ENCODE results near the gene SPACA5.

DNA sequence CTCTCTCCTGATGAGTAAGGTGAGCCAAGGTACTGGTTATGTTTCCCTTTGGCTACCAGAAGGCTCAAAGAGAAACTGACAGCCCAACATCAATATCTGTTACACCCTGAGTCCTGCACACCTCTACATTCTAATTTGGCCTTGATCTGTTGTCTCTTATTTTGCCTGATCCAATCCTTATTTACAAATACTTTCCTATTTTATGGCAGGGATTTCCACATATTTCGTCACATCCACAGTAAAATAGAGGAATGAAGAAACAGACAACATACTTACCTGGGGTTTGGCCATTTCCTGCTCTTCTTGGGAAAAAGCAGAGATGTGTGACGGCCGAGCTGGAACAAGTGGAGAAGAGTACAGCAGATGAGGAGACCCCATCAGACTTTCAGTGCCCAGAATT is 4.5 kb upstream of the SPACA5 start:
- TF ChIP-seq, protein P1, sequence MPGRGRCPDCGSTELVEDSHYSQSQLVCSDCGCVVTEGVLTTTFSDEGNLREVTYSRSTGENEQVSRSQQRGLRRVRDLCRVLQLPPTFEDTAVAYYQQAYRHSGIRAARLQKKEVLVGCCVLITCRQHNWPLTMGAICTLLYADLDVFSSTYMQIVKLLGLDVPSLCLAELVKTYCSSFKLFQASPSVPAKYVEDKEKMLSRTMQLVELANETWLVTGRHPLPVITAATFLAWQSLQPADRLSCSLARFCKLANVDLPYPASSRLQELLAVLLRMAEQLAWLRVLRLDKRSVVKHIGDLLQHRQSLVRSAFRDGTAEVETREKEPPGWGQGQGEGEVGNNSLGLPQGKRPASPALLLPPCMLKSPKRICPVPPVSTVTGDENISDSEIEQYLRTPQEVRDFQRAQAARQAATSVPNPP (IDR thresholded peaks at IDR 0.05; ENCODE audit: borderline replicate concordance, insufficient read depth, insufficient read length): no peak
- TF ChIP-seq, protein P2, sequence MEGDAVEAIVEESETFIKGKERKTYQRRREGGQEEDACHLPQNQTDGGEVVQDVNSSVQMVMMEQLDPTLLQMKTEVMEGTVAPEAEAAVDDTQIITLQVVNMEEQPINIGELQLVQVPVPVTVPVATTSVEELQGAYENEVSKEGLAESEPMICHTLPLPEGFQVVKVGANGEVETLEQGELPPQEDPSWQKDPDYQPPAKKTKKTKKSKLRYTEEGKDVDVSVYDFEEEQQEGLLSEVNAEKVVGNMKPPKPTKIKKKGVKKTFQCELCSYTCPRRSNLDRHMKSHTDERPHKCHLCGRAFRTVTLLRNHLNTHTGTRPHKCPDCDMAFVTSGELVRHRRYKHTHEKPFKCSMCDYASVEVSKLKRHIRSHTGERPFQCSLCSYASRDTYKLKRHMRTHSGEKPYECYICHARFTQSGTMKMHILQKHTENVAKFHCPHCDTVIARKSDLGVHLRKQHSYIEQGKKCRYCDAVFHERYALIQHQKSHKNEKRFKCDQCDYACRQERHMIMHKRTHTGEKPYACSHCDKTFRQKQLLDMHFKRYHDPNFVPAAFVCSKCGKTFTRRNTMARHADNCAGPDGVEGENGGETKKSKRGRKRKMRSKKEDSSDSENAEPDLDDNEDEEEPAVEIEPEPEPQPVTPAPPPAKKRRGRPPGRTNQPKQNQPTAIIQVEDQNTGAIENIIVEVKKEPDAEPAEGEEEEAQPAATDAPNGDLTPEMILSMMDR (IDR thresholded peaks at IDR 0.05 in 2 of 3, conservative IDR thresholded peaks at IDR 0.05 in 1 of 3; ENCODE audit: insufficient read depth in 2 of 3, low read depth in 1 of 3, low read length in 3 of 3): no peak
- TF ChIP-seq NFIX (CRISPR knock-in tag; IDR thresholded peaks at IDR 0.05; ENCODE audit: low read depth) (no peak), ZNF644 (tag; IDR thresholded peaks at IDR 0.05; ENCODE audit: low read depth) (no peak), EWSR1 (IDR thresholded peaks at IDR 0.05; ENCODE audit: borderline replicate concordance, low read depth, partially characterized antibody) (no peak), POLR2AphosphoS5 (IDR thresholded peaks at IDR 0.05; ENCODE audit: control insufficient read depth, insufficient read depth, low read depth, low read length) (no peak)

All from K562 (cell line).